CD4-positive, alpha-beta T cell treated with Interleukin-15 for 1 hour (primary cell): ENCODE measurements around the gene TGFBR3.
"Not testable (repeated sequence)": the region's sequence is repeated elsewhere in the genome, so short reads cannot be mapped to it uniquely, and the experiment has no call there.

Source experiments
- DNase-seq: peaks from one replicate; pipeline ENCODE4 v3.0.0-alpha.2; 2020

The TGFBR3 gene

DNA sequence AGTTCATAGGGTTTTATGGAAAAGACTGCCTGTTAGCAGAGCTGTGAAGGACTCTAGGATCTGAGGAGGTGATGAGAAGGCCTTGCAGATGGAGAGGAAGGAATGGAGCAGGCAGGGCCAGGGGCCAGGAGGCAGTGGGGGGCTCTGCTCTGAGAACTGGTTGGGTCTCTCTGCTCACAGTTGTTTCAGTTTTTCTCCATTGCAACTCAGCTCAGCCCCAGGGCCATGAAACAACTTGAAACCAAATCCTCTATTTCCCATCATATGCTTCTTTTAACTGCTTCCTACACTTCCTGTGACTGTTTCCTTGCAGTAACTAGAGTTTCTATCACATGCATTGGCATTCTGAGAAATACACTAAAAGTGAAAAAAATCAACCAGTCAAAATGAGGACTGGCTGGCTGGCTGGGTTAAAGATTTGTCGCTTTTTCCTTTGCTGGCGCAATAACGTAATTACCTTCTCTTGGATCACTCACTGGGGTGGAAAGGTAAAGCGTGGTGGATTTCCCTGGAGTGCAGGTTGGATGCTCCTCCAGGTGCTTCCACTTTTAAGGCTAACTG, 213.3 kb downstream of the TGFBR3 start:
- DNase-seq, result no peak

- no peak for DNase-seq
Observed at GRCh38 chr1:91670781-91671180, 215.2 kb downstream of the TGFBR3 start.

GRCh38 chr1:91669584-91670350, 216.2 kb downstream of the TGFBR3 start:
- no peak for DNase-seq

- not testable (repeated sequence) for DNase-seq
Observed at GRCh38 chr1:91666651-91667050, 219.3 kb downstream of the TGFBR3 start.

GRCh38 chr1:91661121-91661520, 224.8 kb downstream of the TGFBR3 start:
- DNase-seq, result no peak

DNA sequence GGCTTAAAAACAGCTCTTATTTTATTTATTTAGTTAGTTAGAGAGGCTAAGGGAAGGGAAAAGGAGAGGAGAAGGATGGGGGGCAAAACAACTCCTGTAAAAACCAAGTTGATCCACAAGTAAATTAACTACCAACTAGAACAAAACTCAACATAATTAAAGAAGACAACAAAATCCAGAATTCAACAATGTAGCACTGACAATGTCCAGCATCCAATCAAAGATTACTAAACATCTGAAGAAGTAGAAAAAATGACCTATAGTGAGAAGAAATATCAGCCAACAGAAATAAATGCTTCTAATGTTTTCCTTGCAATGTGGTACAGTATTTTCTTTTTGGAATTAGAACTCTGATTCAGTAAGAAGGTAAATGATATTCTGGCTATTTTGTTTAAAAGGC, 225.2 kb downstream of the TGFBR3 start:
- no peak for DNase-seq

GRCh38 chr1:91655912-91656449, 230.0 kb downstream of the TGFBR3 start:
- no peak for DNase-seq

DNA sequence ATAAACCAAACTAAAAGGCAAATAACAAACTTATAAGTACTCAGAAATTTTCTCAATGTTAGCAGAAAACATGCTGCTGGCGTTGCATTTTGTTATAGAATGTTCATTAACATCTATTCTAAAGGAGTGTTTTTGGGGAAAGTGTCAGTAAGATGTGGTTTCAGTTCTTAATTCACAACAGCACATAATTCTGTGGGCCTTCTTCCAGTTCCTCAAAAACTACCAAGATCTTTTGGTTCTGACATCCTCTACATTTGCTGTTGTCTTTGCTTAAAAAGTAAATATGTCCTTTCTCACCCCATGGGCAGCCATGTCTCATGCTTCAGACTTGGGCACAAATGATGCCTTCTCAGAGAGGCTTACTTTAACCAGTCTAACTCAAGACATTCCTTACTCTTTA, 232.8 kb downstream of the TGFBR3 start:
- DNase-seq, result no peak

DNA sequence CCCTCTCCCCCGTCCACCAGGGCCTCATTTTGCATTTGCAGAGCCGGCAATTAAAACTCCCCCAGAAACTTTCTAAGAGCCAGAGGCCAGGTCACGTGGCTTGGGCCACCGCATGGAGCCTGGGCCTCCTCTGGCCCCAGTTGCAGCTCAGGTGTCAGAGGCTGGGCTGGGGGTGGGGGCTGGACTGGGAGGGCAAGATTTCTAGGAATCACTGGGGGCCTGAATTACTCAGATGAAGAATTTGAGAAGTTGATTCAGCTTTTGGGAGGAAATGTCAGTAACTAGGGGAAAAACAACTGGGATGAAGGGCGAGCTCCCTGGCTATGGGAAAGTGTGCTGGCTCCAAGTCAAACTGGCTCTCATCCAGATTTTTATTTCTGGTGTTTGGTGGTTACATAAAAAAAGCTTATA, 234.3 kb downstream of the TGFBR3 start:
- no peak for DNase-seq

GRCh38 chr1:91651243-91651642, 234.7 kb downstream of the TGFBR3 start:
- no peak for DNase-seq

GRCh38 chr1:91650764-91651163, 235.2 kb downstream of the TGFBR3 start:
- DNase-seq, result no peak

- no peak for DNase-seq
Observed at GRCh38 chr1:91647061-91647460, 238.9 kb downstream of the TGFBR3 start.

DNA sequence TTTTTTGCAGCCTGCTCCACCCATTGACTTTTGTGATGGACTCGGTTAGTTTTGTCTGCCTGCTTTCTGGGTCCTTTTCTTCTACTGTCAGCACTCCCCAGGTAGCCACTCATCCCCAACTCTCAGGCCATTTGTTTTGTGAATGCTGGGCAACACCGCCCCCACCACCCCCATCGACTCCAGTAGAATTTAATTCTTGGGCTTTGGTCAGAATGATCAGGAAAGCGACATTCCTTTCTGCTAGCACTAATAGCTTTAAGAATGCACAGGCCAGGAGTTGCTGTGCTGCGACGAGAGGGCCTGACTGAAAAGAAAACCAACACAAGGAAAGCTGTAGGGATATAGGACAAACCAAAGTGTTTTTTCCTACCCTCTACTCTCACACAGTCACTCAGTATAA, 240.9 kb downstream of the TGFBR3 start:
- no peak for DNase-seq

GRCh38 chr1:91643431-91643830, 242.5 kb downstream of the TGFBR3 start:
- DNase-seq, result no peak

DNA sequence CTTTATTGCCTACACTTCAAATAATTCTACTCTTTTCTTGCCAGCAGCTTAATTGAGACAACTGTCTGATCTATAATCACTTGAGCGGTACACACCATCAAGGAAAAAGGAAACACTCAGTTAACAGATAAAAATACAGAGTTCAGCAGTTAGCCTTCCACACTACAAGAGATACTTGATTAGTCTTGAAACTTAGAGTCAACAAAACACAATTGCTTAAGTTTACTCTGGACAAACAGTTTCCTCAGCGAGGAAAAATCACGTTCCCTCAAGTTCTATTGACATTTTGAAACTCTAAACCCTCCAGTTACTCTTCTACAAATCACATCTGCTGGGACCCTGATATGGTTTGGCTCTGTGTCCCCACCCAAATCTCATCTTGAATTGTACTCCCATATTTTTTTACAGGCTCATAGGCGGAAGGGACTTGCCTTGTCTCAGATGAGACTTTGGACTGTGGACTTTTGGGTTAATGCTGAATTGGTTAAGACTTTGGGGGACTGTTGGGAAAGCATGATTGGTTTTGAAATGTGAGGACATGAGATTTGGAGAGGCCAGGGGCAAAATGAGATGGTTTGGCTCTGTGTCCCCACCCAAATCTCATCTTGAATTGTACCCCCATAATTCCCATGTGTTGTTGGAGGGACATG, 244.9 kb downstream of the TGFBR3 start:
- no peak for DNase-seq

DNA sequence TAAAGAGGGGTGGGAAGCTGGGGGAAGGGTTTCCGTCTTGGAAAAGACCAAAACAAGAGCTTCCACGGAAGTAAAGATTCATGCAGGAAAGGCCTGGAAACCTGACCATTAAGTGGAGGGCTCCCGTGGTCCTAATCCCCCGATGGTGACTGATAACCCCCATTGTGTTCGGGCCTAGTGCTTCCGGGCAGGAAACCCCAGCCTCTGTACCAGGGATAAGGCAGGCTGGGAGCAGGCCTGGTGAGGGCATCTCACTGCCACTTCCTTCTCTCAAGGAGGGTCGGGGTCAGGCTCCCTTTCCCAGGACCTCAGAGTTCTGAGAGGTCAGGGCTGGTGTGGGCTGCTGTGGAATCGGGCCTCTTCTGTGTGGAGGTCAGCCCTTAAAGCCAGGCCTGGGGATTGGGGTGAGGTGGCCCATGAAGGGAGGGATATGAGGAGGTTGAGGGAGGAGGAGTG, 248.4 kb downstream of the TGFBR3 start:
- DNase-seq, result no peak

DNA sequence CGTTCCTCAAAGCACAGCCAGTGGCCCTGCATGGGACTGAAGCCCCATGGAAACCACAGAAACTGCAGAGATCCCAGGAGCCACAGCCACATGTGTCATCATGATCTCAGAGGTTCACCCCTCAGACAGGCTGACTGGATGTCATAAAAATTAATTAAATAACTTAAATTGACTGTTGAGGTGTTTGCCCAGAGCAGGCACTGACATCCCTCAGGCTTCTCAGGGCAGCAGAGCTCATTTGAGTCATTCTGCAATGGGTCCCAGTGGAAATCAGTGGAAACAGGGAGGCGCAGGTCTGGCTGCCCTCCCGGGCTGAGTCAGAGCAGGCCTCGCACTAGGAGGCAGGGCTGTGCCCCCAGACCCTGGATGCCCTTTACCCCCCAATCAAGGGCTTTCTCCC, 250.2 kb downstream of the TGFBR3 start:
- no peak for DNase-seq

DNA sequence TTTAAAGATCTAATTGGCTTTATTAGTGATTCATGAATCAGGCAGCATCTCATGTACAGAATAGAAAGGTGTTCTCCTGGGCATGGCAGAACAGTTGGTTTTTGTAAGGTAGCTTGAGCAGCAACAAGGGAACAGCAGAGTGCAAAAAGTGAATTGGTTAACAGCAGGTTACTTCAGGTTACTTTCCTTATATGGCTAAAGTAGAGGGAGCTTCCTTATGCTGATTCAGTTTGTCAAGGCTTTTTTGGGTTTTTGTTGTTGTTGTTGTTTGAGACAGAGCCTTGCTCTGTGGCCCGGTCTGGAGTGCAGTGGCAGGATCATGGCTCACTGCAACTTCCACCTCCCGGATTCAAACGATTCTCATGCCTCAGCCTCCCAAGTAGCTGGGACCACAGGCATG, 252.5 kb downstream of the TGFBR3 start:
- DNase-seq, result no peak

DNA sequence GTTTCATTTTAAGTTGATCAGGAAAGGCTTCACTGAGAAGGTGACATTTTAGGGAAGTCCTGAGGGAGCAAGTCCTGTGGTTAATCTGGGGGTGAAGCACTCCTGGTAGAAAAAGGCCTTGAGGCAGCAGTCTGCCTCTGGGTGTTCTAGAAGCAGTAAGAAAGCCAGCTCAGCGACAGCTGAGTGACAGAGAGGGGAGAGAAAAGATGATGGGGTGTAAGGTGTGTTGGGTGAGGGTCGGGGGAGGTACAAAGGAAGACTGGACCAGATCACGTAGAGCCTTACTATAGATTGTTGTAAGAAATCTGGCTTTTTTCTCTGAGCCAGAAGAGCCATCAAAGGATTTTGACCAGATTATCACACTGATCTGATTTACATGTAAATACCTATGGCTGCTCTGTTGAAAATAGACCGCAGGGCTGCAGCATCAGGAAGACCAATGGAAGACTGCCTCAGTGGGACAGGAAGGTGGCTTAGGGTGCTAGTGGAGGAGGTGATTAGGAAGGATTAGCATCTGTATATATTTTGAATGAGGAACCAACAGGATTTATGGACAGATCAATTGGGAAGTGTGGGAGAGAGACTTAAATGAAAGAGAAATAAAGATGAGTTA, 254.1 kb downstream of the TGFBR3 start:
- no peak for DNase-seq

GRCh38 chr1:91630803-91631202, 255.1 kb downstream of the TGFBR3 start:
- DNase-seq, result no peak
